A549 (cell line): ENCODE measurements around the gene CAMTA1. TPM values are rescaled to one million over a fixed set of nuclear protein-coding genes. Genes with fewer than 3 reads are reported as not detected.

Experiments used
- ATAC-seq, 2 experiments: fragments of 200-7000 bp in 1 of 2; fragments of >200 bp in 1 of 2; cut with Nextera tagmentation in 1 of 2; cut with Tn5 transposase in 1 of 2; 3 replicates each; pipeline versions ENCODE4 v1.8.0 to v1.9.1; 2018 to 2020; ENCODE audit warnings: mild to moderate bottlenecking in 1 of 2, moderate library complexity in 1 of 2
- CTCF ChIA-PET: fragments of 300-600 bp; sonication (Branson Sonifier 250); formaldehyde crosslinking; extraction: SDS; loops from one replicate; lab custom pipeline; 2021; ENCODE audit warnings: antibody characterized with exemption, inconsistent platforms; lab: Yijun Ruan, JAX
- POLR2A ChIA-PET: fragments of 350-600 bp; formaldehyde crosslinking; extraction: SDS; loops from one replicate; lab custom pipeline; 2021; ENCODE audit warnings: antibody characterized with exemption, inconsistent platforms; lab: Yijun Ruan, JAX
- DNase-seq, 2 experiments: peaks; one replicate each; pipeline versions ENCODE4 v3.0.0 to v3.0.0-alpha.2; 2011 to 2016; ENCODE audit warnings: low read depth in 1 of 2, low spot score in 1 of 2
- FAIRE-seq: peaks from 2 replicates; lab custom pipeline; 2011; peaks lifted over from hg19 to GRCh38; lab: Jason Lieb, UNC
- H3K27ac ChIP-seq, 2 experiments: fragments of >200 bp; sonication (Bioruptor Twin); formaldehyde crosslinking; 3 replicates each; pipeline ENCODE4 v1.5.1; 2016 to 2017
- H3K4me1 ChIP-seq: fragments of >200 bp; sonication (Bioruptor Twin); formaldehyde crosslinking; 3 replicates; pipeline ENCODE4 v1.6.1; 2016
- H3K4me2 ChIP-seq: fragments of >200 bp; sonication (Bioruptor Twin); formaldehyde crosslinking; 3 replicates; pipeline ENCODE4 v1.6.1; 2016
- H3K4me3 ChIP-seq: fragments of >200 bp; sonication (Bioruptor Twin); formaldehyde crosslinking; 3 replicates; pipeline ENCODE4 v1.5.1; 2016
- H3K9me3 ChIP-seq: fragments of >200 bp; sonication (Bioruptor Twin); formaldehyde crosslinking; 3 replicates; pipeline ENCODE4 v1.6.1; 2016
- BCL3 ChIP-seq: fragments of >200 bp; sonication (Bioruptor Twin); formaldehyde crosslinking; IDR thresholded peaks from 3 replicates; pipeline ENCODE4 v1.6.1; 2016
- BHLHE40 ChIP-seq: IDR thresholded peaks from 2 replicates; pipeline ENCODE4 v1.6.1; 2012; ENCODE audit warnings: low read depth, low read length, inconsistent platforms
- CTCF ChIP-seq: fragments of >200 bp; sonication (Bioruptor Twin); formaldehyde crosslinking; IDR thresholded peaks from 3 replicates; pipeline ENCODE4 v1.5.1; 2016
- EP300 ChIP-seq, 2 experiments: fragments of >200 bp; sonication (Bioruptor Twin); formaldehyde crosslinking; IDR thresholded peaks; 2 replicates in 1 of 2; 3 replicates in 1 of 2; pipeline ENCODE4 v1.6.1; 2016 to 2017
- FOSB ChIP-seq: fragments of 250-450 bp; sonication (Bioruptor Pico); IDR thresholded peaks from 2 replicates; pipeline ENCODE4 v1.5.0; 2020; ENCODE audit warnings: mild to moderate bottlenecking, moderate library complexity
- FOXS1 ChIP-seq: fragments of 250-450 bp; sonication (Bioruptor Pico); IDR thresholded peaks from 2 replicates; pipeline ENCODE4 v1.5.0; 2020; ENCODE audit warnings: mild to moderate bottlenecking, moderate library complexity
- HMGXB4 ChIP-seq: fragments of 250-450 bp; sonication (Bioruptor Pico); IDR thresholded peaks from 2 replicates; pipeline ENCODE4 v1.5.0; 2021; ENCODE audit warnings: mild to moderate bottlenecking, moderate library complexity, borderline replicate concordance
- MAFK ChIP-seq: fragments of 450-650 bp; IDR thresholded peaks from 2 replicates; pipeline ENCODE4 v1.6.1; 2014; ENCODE audit not compliant: partially characterized antibody
- MAX ChIP-seq: IDR thresholded peaks from 2 replicates; pipeline ENCODE4 v1.6.1; 2012
- MYC ChIP-seq: IDR thresholded peaks from 2 replicates; pipeline ENCODE4 v1.6.1; 2012; ENCODE audit warnings: mild to moderate bottlenecking, inconsistent platforms, low read length, improper control_type of control experiment, borderline replicate concordance
- POLR2A ChIP-seq: IDR thresholded peaks from 2 replicates; pipeline ENCODE4 v1.6.1; 2012; ENCODE audit warnings: mild to moderate bottlenecking, low read length
- RAD21 ChIP-seq, 2 experiments: fragments of >200 bp in 1 of 2; sonication (Bioruptor Twin) in 1 of 2; formaldehyde crosslinking in 1 of 2; IDR thresholded peaks in 1 of 2; conservative IDR thresholded peaks in 1 of 2; 2 replicates in 1 of 2; 3 replicates in 1 of 2; pipeline ENCODE4 v1.6.1; 2012 to 2018; ENCODE audit warnings: inconsistent platforms in 1 of 2
- TFCP2L1 ChIP-seq: fragments of 250-450 bp; sonication (Bioruptor Pico); IDR thresholded peaks from 2 replicates; pipeline ENCODE4 v1.5.0; 2021; ENCODE audit warnings: mild to moderate bottlenecking
- ZC3H11A ChIP-seq: fragments of 450-650 bp; IDR thresholded peaks from 2 replicates; pipeline ENCODE4 v1.6.1; 2014; ENCODE audit warnings: antibody characterized with exemption, mild to moderate bottlenecking
- ZNF302 ChIP-seq: fragments of 250-450 bp; sonication (Bioruptor Pico); IDR thresholded peaks from 2 replicates; pipeline ENCODE4 v1.9.0; 2021; ENCODE audit warnings: inconsistent platforms, mild to moderate bottlenecking, moderate library complexity
- WGBS: methylation state at CpG from one replicate; pipeline ENCODE4 v1.1.6; 2017; ENCODE audit errors: missing lambda C conversion rate; 5-methylcytosine and 5-hydroxymethylcytosine counted together
- polyA plus RNA-seq, 4 experiments: library from polyadenylated mRNA; depleted of rRNA in 3 of 4; stranded (reverse); fragments of >200 nt; fragmentation: RNase III in 1 of 4; extraction: RNeasy Plus Mini Kit Qiagen cat#74134 plus additional on column Dnase treatment in 1 of 4; gene quantifications; 2 replicates in 3 of 4; 3 replicates in 1 of 4; pipeline ENCODE4 v1.2.3, GENCODE V29; 2011 to 2017
- TF ChIP-seq, protein P1 (sequence below): fragments of 150-350 bp; IDR thresholded peaks from 2 replicates; pipeline ENCODE4 v1.6.1; 2014; ENCODE audit warnings: low read depth, mild to moderate bottlenecking, low read length
- TF ChIP-seq, protein P2 (sequence below): IDR thresholded peaks from 2 replicates; pipeline ENCODE4 v1.6.1; 2012
- TF ChIP-seq, protein P3 (sequence below): IDR thresholded peaks from 2 replicates; pipeline ENCODE4 v1.6.1; 2012; ENCODE audit warnings: low read depth, borderline replicate concordance
- TF ChIP-seq, protein P4 (sequence below): fragments of >200 bp; sonication (Bioruptor Twin); formaldehyde crosslinking; IDR thresholded peaks from 2 replicates; pipeline ENCODE4 v1.6.1; 2016
- TF ChIP-seq, protein P5 (sequence below): fragments of 200-600 bp; sonication (generic); IDR thresholded peaks from 2 replicates; pipeline ENCODE4 v1.6.1; 2016; ENCODE audit warnings: antibody characterized with exemption, mild to moderate bottlenecking, moderate library complexity

The CAMTA1 gene
- polyA plus RNA-seq, 2 of the 4 experiments (the other 2 are of a cell fraction) = 58.8 to 75.0 TPM

DNA sequence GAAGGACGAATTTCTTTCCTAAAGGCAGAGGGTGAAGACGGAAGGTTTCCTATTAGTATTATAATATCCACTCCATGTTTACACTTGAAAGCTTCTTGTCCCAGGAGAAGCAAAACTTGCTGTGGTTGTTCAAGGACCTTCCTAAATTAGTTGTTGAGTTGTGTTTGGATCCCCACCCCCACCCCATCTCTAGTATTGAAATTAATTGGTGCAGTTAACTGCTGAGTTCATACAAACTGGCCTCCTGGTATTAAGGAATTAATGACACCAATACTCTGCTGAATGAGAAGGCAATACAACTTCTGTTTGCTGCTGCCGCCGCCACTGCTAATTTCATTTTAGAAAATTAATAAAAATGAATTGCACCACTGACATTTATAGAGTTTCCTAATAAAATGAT, 308.8 kb downstream of the CAMTA1 start:
- WGBS = 85% methylated on average over 4 of the region's 4 CpGs
- ATAC-seq = no peak
- POLR2A ChIA-PET = no interaction called here

DNA sequence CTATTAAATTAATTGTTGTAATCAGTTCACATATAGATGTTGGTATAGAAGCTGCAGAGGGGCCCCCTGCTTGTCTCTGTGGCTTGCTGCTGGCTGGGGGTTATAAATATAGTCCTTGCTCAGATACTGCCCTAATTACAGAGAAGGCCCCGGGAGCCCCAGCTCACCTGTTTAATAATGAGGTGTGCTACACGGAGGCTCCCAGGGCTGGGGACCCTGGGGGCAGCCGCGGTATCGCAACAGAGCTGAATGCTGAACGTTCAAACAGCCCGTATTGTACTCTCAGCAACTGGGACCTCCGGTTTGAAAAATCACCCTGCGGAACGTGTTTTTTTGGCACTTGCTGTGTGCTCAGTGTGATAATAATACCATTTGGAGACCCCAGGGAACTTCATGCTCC, 309.3 kb downstream of the CAMTA1 start:
- Histone ChIP-seq H3K4me2 (no peak overlapping the region), H3K4me3 (no peak overlapping the region), H3K9me3 (no peaks in the 10 kb centered on the region), H3K27ac (no peak overlapping the region), H3K4me1 (no peaks in the 10 kb centered on the region)
- ChIA-PET POLR2A (no interaction called here), CTCF (interaction anchor here (1.6 to 2.0 kb wide), 2 partner anchors 9 to 14 kb away, joined by 3 to 5 read pairs; no protein-coding TSS in a partner anchor)
- TF ChIP-seq TFCP2L1 (CRISPR knock-in tag) (no peak), MAFK (no peak), EP300 (IDR thresholded peaks at IDR 0.05) (no peak), POLR2A (no peak)
- ATAC-seq (no peak), DNase-seq (no peak), FAIRE-seq (no peak)
- 80% methylated on average over 9 of the region's 10 CpGs for WGBS

More for the DNA sequence above, 308.8 kb downstream of the CAMTA1 start:
- Histone ChIP-seq H3K4me2 (no peak overlapping the region), H3K27ac (no peak overlapping the region), H3K4me3 (no peak overlapping the region), H3K9me3 (no peaks in the 10 kb centered on the region), H3K4me1 (no peaks in the 10 kb centered on the region)
- DNase-seq = no peak
- FAIRE-seq = no peak
- TF ChIP-seq RAD21 (conservative IDR thresholded peaks at IDR 0.05 in 1 of 2, IDR thresholded peaks at IDR 0.05 in 1 of 2) (no peak), ZNF302 (CRISPR knock-in tag) (no peak), MYC (no peak), FOXS1 (CRISPR knock-in tag) (no peak), HMGXB4 (CRISPR knock-in tag) (no peak), FOSB (CRISPR knock-in tag) (no peak), BHLHE40 (no peak), ZC3H11A (no peak), MAX (no peak), POLR2A (no peak)
- TF ChIP-seq, protein P1, sequence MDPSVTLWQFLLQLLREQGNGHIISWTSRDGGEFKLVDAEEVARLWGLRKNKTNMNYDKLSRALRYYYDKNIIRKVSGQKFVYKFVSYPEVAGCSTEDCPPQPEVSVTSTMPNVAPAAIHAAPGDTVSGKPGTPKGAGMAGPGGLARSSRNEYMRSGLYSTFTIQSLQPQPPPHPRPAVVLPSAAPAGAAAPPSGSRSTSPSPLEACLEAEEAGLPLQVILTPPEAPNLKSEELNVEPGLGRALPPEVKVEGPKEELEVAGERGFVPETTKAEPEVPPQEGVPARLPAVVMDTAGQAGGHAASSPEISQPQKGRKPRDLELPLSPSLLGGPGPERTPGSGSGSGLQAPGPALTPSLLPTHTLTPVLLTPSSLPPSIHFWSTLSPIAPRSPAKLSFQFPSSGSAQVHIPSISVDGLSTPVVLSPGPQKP = no peak
- TF ChIP-seq, protein P2, sequence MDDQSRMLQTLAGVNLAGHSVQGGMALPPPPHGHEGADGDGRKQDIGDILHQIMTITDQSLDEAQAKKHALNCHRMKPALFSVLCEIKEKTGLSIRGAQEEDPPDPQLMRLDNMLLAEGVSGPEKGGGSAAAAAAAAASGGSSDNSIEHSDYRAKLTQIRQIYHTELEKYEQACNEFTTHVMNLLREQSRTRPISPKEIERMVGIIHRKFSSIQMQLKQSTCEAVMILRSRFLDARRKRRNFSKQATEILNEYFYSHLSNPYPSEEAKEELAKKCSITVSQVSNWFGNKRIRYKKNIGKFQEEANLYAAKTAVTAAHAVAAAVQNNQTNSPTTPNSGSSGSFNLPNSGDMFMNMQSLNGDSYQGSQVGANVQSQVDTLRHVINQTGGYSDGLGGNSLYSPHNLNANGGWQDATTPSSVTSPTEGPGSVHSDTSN = no peak
- TF ChIP-seq, protein P3, sequence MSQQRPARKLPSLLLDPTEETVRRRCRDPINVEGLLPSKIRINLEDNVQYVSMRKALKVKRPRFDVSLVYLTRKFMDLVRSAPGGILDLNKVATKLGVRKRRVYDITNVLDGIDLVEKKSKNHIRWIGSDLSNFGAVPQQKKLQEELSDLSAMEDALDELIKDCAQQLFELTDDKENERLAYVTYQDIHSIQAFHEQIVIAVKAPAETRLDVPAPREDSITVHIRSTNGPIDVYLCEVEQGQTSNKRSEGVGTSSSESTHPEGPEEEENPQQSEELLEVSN = no peak
- TF ChIP-seq, protein P4, sequence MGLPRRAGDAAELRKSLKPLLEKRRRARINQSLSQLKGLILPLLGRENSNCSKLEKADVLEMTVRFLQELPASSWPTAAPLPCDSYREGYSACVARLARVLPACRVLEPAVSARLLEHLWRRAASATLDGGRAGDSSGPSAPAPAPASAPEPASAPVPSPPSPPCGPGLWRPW = no peak
- CTCF ChIA-PET = interaction anchor here (0.6 to 2.0 kb wide), 3 partner anchors 9 to 267 kb away, joined by 3 to 5 read pairs (median 3); no protein-coding TSS in a partner anchor

GRCh38 chr1:7095343-7095964, 310.2 kb downstream of the CAMTA1 start:
- ATAC-seq (no peak), FAIRE-seq (no peak), DNase-seq (no peak)
- no peak overlapping the region for H3K27ac ChIP-seq
- no peak overlapping the region for H3K4me3 ChIP-seq
- H3K9me3 ChIP-seq = no peaks in the 10 kb centered on the region
- ChIA-PET POLR2A (no interaction called here), CTCF (interaction anchor here (1.5 to 2.0 kb wide), 3 partner anchors 10 to 25 kb away, joined by 3 to 6 read pairs (median 5); no protein-coding TSS in a partner anchor)
- 74% methylated on average over 11 of the region's 12 CpGs for WGBS
- H3K4me2 ChIP-seq = no peak overlapping the region
- no peaks in the 10 kb centered on the region for H3K4me1 ChIP-seq
- TF ChIP-seq CTCF (no peak), BCL3 (no peak)
- TF ChIP-seq, protein P5, sequence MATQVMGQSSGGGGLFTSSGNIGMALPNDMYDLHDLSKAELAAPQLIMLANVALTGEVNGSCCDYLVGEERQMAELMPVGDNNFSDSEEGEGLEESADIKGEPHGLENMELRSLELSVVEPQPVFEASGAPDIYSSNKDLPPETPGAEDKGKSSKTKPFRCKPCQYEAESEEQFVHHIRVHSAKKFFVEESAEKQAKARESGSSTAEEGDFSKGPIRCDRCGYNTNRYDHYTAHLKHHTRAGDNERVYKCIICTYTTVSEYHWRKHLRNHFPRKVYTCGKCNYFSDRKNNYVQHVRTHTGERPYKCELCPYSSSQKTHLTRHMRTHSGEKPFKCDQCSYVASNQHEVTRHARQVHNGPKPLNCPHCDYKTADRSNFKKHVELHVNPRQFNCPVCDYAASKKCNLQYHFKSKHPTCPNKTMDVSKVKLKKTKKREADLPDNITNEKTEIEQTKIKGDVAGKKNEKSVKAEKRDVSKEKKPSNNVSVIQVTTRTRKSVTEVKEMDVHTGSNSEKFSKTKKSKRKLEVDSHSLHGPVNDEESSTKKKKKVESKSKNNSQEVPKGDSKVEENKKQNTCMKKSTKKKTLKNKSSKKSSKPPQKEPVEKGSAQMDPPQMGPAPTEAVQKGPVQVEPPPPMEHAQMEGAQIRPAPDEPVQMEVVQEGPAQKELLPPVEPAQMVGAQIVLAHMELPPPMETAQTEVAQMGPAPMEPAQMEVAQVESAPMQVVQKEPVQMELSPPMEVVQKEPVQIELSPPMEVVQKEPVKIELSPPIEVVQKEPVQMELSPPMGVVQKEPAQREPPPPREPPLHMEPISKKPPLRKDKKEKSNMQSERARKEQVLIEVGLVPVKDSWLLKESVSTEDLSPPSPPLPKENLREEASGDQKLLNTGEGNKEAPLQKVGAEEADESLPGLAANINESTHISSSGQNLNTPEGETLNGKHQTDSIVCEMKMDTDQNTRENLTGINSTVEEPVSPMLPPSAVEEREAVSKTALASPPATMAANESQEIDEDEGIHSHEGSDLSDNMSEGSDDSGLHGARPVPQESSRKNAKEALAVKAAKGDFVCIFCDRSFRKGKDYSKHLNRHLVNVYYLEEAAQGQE = no peak
